Neuron (in vitro differentiated cells): ENCODE measurements around the gene AKAP11.

Experiments
- H2AFZ ChIP-seq: one replicate; pipeline ENCODE4 v1.6.1; 2013; ENCODE audit warnings: low read depth, mild to moderate bottlenecking, inconsistent platforms, low read length, moderate library complexity
- H3K27me3 ChIP-seq: one replicate; pipeline ENCODE4 v1.6.1; 2013; ENCODE audit warnings: low read length; ENCODE audit not compliant: insufficient read depth
- H3K36me3 ChIP-seq: one replicate; pipeline ENCODE4 v1.6.1; 2013; ENCODE audit warnings: low read length; ENCODE audit not compliant: insufficient read depth
- H3K4me1 ChIP-seq: one replicate; pipeline ENCODE4 v1.6.1; 2013; ENCODE audit warnings: low read length; ENCODE audit not compliant: insufficient read depth
- H3K4me3 ChIP-seq: 2 replicates; pipeline ENCODE4 v1.5.1; 2013; ENCODE audit warnings: mild to moderate bottlenecking, low read length, moderate library complexity
- H3K9me3 ChIP-seq: one replicate; pipeline ENCODE4 v1.6.1; 2013; ENCODE audit warnings: low read length

AKAP11 gene

GRCh38 chr13:42279080-42279479, 7.1 kb downstream of the AKAP11 start:
- Histone ChIP-seq H3K9me3 (no peaks in the 10 kb centered on the region), H3K27me3 (no peaks in the 10 kb centered on the region), H3K4me3 (no peak overlapping the region), H3K36me3 (no peaks in the 10 kb centered on the region), H2AFZ (no peak overlapping the region), H3K4me1 (peaks cover under 1% of the 10 kb centered on the region)

- H3K27me3 ChIP-seq, result no peaks in the 10 kb centered on the region
- no peak overlapping the region for H3K4me3 ChIP-seq
- no peaks in the 10 kb centered on the region for H3K9me3 ChIP-seq
- peaks cover under 1% of the 10 kb centered on the region for H3K4me1 ChIP-seq
- H3K36me3 ChIP-seq, result no peaks in the 10 kb centered on the region
- no peak overlapping the region for H2AFZ ChIP-seq
These were observed 8.0 kb downstream of the AKAP11 start for GRCh38 chr13:42279986-42280385.

- H3K4me1 ChIP-seq, result peaks cover 6% of the 10 kb centered on the region
- no peak overlapping the region for H3K4me3 ChIP-seq
- no peaks in the 10 kb centered on the region for H3K36me3 ChIP-seq
- no peaks in the 10 kb centered on the region for H3K27me3 ChIP-seq
- H2AFZ ChIP-seq, result no peak overlapping the region
- no peaks in the 10 kb centered on the region for H3K9me3 ChIP-seq
These were observed 8.6 kb downstream of the AKAP11 start for GRCh38 chr13:42280537-42280936.

- Histone ChIP-seq H2AFZ (no peak overlapping the region), H3K27me3 (no peaks in the 10 kb centered on the region), H3K4me1 (peaks cover 9% of the 10 kb centered on the region), H3K36me3 (peaks cover 20% of the 10 kb centered on the region), H3K4me3 (no peak overlapping the region), H3K9me3 (no peaks in the 10 kb centered on the region)
These were observed 11.6 kb downstream of the AKAP11 start for GRCh38 chr13:42283574-42283973.

GRCh38 chr13:42284068-42284467, 12.1 kb downstream of the AKAP11 start:
- H3K27me3 ChIP-seq, result no peaks in the 10 kb centered on the region
- no peak overlapping the region for H2AFZ ChIP-seq
- H3K4me3 ChIP-seq, result no peak overlapping the region
- H3K9me3 ChIP-seq, result no peaks in the 10 kb centered on the region
- H3K4me1 ChIP-seq, result peaks cover 9% of the 10 kb centered on the region
- H3K36me3 ChIP-seq, result peaks cover 25% of the 10 kb centered on the region

GRCh38 chr13:42298392-42298791, 26.4 kb downstream of the AKAP11 start:
- Histone ChIP-seq H3K36me3 (peaks cover 72% of the 10 kb centered on the region), H2AFZ (no peak overlapping the region), H3K4me3 (no peak overlapping the region), H3K27me3 (no peaks in the 10 kb centered on the region), H3K9me3 (no peaks in the 10 kb centered on the region), H3K4me1 (no peaks in the 10 kb centered on the region)

GRCh38 chr13:42305503-42305902, 33.6 kb downstream of the AKAP11 start:
- no peaks in the 10 kb centered on the region for H3K9me3 ChIP-seq
- no peaks in the 10 kb centered on the region for H3K4me1 ChIP-seq
- peaks cover 85% of the 10 kb centered on the region for H3K36me3 ChIP-seq
- H2AFZ ChIP-seq, result no peak overlapping the region
- no peaks in the 10 kb centered on the region for H3K27me3 ChIP-seq
- H3K4me3 ChIP-seq, result no peak overlapping the region

- no peaks in the 10 kb centered on the region for H3K4me1 ChIP-seq
- H3K9me3 ChIP-seq, result no peaks in the 10 kb centered on the region
- H3K4me3 ChIP-seq, result no peak overlapping the region
- H2AFZ ChIP-seq, result no peak overlapping the region
- H3K27me3 ChIP-seq, result no peaks in the 10 kb centered on the region
- H3K36me3 ChIP-seq, result peaks cover 70% of the 10 kb centered on the region
These were observed 35.5 kb downstream of the AKAP11 start for GRCh38 chr13:42307461-42307860.

- no peak overlapping the region for H3K4me3 ChIP-seq
- no peaks in the 10 kb centered on the region for H3K4me1 ChIP-seq
- no peaks in the 10 kb centered on the region for H3K27me3 ChIP-seq
- H3K9me3 ChIP-seq, result peaks cover 1% of the 10 kb centered on the region
- H2AFZ ChIP-seq, result no peak overlapping the region
- H3K36me3 ChIP-seq, result peaks cover 38% of the 10 kb centered on the region
These were observed 41.0 kb downstream of the AKAP11 start for GRCh38 chr13:42312817-42313431.

GRCh38 chr13:42318570-42318969, 46.6 kb downstream of the AKAP11 start:
- Histone ChIP-seq H3K4me1 (peaks cover 24% of the 10 kb centered on the region), H3K9me3 (peaks cover 1% of the 10 kb centered on the region), H3K4me3 (no peak overlapping the region), H3K27me3 (no peaks in the 10 kb centered on the region), H2AFZ (no peak overlapping the region), H3K36me3 (peaks cover 10% of the 10 kb centered on the region)

GRCh38 chr13:42320375-42320787, 48.4 kb downstream of the AKAP11 start:
- Histone ChIP-seq H3K9me3 (peaks cover 1% of the 10 kb centered on the region), H3K27me3 (no peaks in the 10 kb centered on the region), H3K4me1 (peaks cover 24% of the 10 kb centered on the region), H3K36me3 (peaks cover 7% of the 10 kb centered on the region), H2AFZ (no peak overlapping the region), H3K4me3 (no peak overlapping the region)

GRCh38 chr13:42322806-42323205, 50.9 kb downstream of the AKAP11 start:
- Histone ChIP-seq H3K4me3 (no peak overlapping the region), H3K36me3 (no peaks in the 10 kb centered on the region), H3K4me1 (peaks cover 24% of the 10 kb centered on the region)

GRCh38 chr13:42324704-42325103, 52.8 kb downstream of the AKAP11 start:
- no peaks in the 10 kb centered on the region for H3K9me3 ChIP-seq

More at GRCh38 chr13:42322806-42323205, 50.9 kb downstream of the AKAP11 start:
- H2AFZ ChIP-seq, result no peak overlapping the region
- no peaks in the 10 kb centered on the region for H3K27me3 ChIP-seq
- no peaks in the 10 kb centered on the region for H3K9me3 ChIP-seq

GRCh38 chr13:42327725-42328124, 55.8 kb downstream of the AKAP11 start:
- Histone ChIP-seq H3K9me3 (no peaks in the 10 kb centered on the region), H3K4me3 (no peak overlapping the region), H3K36me3 (no peaks in the 10 kb centered on the region), H3K27me3 (no peaks in the 10 kb centered on the region), H2AFZ (no peak overlapping the region), H3K4me1 (peaks cover 8% of the 10 kb centered on the region)

More at GRCh38 chr13:42324704-42325103, 52.8 kb downstream of the AKAP11 start:
- Histone ChIP-seq H3K4me3 (no peak overlapping the region), H3K4me1 (peaks cover 14% of the 10 kb centered on the region), H2AFZ (no peak overlapping the region), H3K36me3 (no peaks in the 10 kb centered on the region), H3K27me3 (no peaks in the 10 kb centered on the region)
